Thoracic aorta (tissue), 2 donors: ENCODE results near the gene LRRK1. TPM values are rescaled to one million over a fixed set of nuclear protein-coding genes. Genes with fewer than 3 reads are reported as not detected.

ENCODE experiments used
- ATAC-seq: fragments of 150-250 bp; one replicate; pipeline ENCODE4 v1.8.0; 2017; ENCODE audit warnings: low read depth; ENCODE audit not compliant: insufficient number of reproducible peaks, low FRiP score
- DNase-seq: peaks from one replicate; pipeline ENCODE4 v3.0.0-alpha.2; 2020; ENCODE audit warnings: low spot score
- H3K27ac ChIP-seq, 2 donors: fragments of 200-600 bp; sonication (generic); 1 replicate in 1 of 2; 2 replicates in 1 of 2; pipeline ENCODE4 v1.5.1; 2016; ENCODE audit warnings: mild to moderate bottlenecking in 2 of 2, moderate library complexity in 2 of 2
- H3K27me3 ChIP-seq: fragments of 200-600 bp; sonication (generic); replicated peaks from 2 replicates; pipeline ENCODE4 v1.6.0; 2016; ENCODE audit warnings: mild to moderate bottlenecking; ENCODE audit not compliant: insufficient read depth
- H3K36me3 ChIP-seq: fragments of 200-600 bp; sonication (generic); one replicate; pipeline ENCODE4 v1.5.1; 2016
- H3K4me1 ChIP-seq, 2 donors: fragments of 200-600 bp; sonication (generic); 1 replicate in 1 of 2; 2 replicates in 1 of 2; pipeline versions ENCODE4 v1.5.1 to v1.6.0; 2016; ENCODE audit warnings: low read depth in 2 of 2, mild to moderate bottlenecking in 1 of 2; ENCODE audit not compliant: control insufficient read depth in 1 of 2
- H3K4me3 ChIP-seq: fragments of 200-600 bp; sonication (generic); 2 replicates; pipeline ENCODE4 v1.5.1; 2016; ENCODE audit warnings: mild to moderate bottlenecking
- H3K9me3 ChIP-seq: fragments of 200-600 bp; sonication (generic); 2 replicates; pipeline ENCODE4 v1.5.1; 2016
- total RNA-seq, 2 donors: library from RNA; depleted of rRNA; stranded (reverse); fragments of >200 nt; gene quantifications; one replicate each; pipeline versions ENCODE4 v1.1.0 to v1.2.3, GENCODE V29; 2016
- TF ChIP-seq, protein P1 (sequence below): fragments of 200-600 bp; sonication (generic); IDR thresholded peaks from one replicate; pipeline ENCODE4 v1.5.1; 2019; ENCODE audit warnings: antibody characterized with exemption

Gene LRRK1
- total RNA-seq, 2 donors from 2014 or later, result 17.2 to 47.1 TPM

DNA sequence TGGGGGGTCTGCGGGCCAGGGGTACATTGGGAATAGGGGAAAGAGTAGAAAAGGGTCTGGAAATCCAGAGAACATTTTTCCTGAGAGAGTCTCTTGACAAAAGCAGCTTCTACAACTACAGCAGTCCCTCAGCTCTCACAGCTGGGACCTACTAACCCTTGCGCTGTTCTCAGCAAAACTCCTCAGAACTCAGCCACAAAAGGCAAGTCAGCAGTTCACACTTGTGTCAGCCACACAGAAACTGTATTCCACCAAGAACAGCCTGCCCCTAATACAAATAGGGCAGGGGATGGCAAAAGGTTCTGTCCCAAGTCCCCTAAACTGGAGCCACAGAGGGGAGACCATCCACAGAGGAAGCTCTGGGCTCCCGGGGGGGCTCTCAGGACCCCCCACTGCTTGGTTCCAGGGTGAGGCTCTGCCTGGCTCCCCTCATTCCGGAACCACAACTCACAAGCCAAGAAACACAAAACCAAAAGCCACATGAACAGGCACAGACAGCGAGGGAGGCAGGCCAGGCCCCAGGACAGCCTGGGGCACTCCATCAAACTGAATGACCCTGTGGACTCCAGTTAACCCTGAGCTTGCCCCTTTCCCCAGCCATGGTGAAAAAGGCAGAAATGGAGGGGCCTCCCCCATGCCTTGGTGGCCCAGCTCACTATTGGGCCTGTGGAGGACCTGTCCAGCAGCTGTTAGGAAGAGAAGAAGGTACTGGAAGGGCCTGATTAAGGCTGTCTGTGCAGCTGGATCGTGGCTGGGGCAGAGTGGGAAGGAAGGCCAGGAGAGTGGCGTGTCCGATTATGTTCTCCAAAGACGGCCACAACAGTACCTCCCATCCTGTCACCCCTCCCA lies 170.6 kb downstream of the LRRK1 start:
- Histone ChIP-seq H3K4me1 (peaks cover 0 to 28% of the 10 kb centered on the region in 2 donors), H3K27ac (peak overlapping the region; percentile 25 to 39), H3K36me3 (no peaks in the 10 kb centered on the region), H3K9me3 (no peaks in the 10 kb centered on the region), H3K4me3 (no peak overlapping the region), H3K27me3 (no peaks in the 10 kb centered on the region)
- DNase-seq, result no peak
- TF ChIP-seq, protein P1, sequence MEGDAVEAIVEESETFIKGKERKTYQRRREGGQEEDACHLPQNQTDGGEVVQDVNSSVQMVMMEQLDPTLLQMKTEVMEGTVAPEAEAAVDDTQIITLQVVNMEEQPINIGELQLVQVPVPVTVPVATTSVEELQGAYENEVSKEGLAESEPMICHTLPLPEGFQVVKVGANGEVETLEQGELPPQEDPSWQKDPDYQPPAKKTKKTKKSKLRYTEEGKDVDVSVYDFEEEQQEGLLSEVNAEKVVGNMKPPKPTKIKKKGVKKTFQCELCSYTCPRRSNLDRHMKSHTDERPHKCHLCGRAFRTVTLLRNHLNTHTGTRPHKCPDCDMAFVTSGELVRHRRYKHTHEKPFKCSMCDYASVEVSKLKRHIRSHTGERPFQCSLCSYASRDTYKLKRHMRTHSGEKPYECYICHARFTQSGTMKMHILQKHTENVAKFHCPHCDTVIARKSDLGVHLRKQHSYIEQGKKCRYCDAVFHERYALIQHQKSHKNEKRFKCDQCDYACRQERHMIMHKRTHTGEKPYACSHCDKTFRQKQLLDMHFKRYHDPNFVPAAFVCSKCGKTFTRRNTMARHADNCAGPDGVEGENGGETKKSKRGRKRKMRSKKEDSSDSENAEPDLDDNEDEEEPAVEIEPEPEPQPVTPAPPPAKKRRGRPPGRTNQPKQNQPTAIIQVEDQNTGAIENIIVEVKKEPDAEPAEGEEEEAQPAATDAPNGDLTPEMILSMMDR, result no peak
- ATAC-seq, result no peak

DNA sequence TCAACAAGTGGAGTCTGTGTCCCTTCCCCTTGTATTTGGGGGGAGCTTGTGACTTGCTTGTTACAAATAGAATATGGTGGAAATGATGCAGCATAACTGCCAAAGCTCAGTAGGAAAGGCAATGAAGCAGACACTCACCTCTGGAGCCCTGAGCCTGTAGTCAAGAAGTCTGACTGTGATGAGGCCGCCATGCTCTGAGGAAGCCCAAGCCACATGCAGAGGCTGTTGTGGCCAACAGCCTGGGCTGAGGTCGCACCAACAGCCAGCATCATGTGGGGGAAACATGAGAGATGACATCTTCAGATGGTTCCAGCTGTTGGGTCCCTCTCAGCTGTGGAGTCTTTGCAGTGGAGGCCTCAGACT lies 171.3 kb downstream of the LRRK1 start:
- Histone ChIP-seq H3K4me1 (peaks cover 0 to 28% of the 10 kb centered on the region in 2 donors), H3K27ac (no peak overlapping the region)
- DNase-seq, result no peak

DNA sequence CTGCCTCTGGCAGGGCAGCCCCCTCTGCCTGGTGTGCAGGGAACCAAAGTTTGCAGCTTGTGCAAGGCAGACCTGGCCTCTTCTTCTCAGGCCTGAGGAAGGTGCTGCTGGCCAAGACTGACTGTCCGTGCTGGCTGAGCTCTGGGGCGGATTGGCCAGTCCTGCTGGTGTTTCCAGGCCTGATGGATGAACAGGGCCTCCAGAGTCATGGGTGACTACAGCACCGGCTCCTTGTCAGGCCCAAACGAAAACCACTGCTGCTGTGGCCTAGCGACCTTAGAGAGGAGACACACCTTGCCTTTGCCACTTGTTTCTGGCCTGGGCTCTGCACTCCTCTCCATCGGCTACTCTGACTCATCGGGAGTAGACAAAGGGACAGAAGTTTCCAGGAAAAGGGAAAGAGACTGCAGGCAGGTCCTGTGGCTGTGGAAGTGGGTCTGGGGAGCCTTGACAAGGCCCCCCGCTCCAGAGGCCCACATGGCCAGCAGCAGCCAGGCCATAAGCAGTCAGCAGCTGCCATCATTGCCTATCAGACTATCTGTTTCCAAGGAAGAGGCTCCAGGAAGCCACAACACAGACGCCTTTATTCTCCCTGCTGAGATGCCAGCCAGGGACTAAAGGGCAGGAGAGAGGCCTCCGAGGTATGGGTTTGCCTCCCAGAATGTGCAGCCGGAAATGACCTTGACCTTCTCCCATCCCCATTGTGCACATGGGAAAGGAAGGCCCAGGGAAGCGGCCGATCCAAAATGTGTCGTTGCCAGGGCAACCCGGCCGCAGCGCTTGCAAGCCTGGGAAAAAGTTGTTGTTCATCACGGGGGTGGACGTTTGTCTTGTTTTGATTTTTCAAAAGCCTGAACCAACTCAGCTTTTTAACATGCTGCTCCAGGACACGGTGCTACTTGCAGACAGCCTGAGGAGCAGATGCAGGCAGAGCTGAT lies 172.2 kb downstream of the LRRK1 start:
- DNase-seq (no peak), ATAC-seq (no peak)
- Histone ChIP-seq H3K9me3 (no peaks in the 10 kb centered on the region), H3K36me3 (no peaks in the 10 kb centered on the region), H3K27me3 (no peaks in the 10 kb centered on the region), H3K27ac (peak overlapping the region in 1 of 2 donors; percentile 50), H3K4me3 (no peak overlapping the region), H3K4me1 (peaks cover 0 to 28% of the 10 kb centered on the region in 2 donors)
- TF ChIP-seq, protein P1, result no peak

More for the DNA sequence above, 171.3 kb downstream of the LRRK1 start:
- Histone ChIP-seq H3K9me3 (no peaks in the 10 kb centered on the region), H3K36me3 (no peaks in the 10 kb centered on the region), H3K4me3 (no peak overlapping the region), H3K27me3 (no peaks in the 10 kb centered on the region)
- ATAC-seq, result no peak
- TF ChIP-seq, protein P1, result no peak

DNA sequence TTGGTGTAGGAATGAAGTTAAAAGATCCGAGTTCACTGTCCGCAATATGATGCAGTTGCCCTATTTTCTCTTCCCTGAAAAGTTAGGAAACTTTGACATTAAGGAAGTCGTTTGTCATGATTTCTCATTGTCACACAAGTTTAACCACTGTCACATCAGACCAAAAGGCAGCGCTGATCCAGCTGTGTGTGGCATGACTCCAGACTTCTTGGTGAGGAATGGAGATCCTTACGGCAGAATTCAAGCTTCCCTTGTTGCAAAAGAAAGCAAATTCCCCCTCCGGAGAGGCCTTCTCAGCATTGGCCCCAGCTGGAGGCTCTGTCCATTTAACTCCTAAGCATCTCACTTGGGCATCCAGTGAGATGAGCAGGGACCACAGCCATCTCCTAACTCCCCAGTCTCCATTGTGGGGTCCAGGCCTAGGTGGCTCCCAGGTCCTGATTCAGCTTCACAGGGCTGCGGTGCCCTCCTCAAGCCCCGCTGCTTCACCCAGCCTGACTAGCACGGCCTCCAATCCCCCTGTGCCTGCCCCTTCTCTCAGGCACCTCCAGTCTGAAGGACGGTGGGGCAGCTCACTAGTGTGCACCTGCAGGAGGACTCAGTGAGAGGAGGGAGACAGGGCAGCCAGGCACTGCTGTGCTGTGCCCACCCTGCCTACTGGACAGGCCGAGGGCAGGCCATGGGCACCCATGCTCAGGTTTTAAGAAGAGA lies 173.2 kb downstream of the LRRK1 start:
- DNase-seq, result no peak
- Histone ChIP-seq H3K4me3 (no peak overlapping the region), H3K27me3 (no peaks in the 10 kb centered on the region), H3K36me3 (no peaks in the 10 kb centered on the region), H3K4me1 (peaks cover 0 to 28% of the 10 kb centered on the region in 2 donors), H3K27ac (no peak overlapping the region), H3K9me3 (no peaks in the 10 kb centered on the region)
- ATAC-seq, result no peak
- TF ChIP-seq, protein P1, result no peak
